Nephron (organoid): Measurements from ENCODE around the gene ITPKC.

Source experiments
- H3K27ac Mint-ChIP-seq, 3 experiments: 2 replicates each; pipeline ENCODE4 v1.8.0; 2020; ENCODE audit warnings: mixed read lengths in 3 of 3, mild to moderate bottlenecking in 2 of 3, moderate library complexity in 1 of 3
- H3K27me3 Mint-ChIP-seq: 2 replicates; pipeline ENCODE4 v1.8.0; 2021; ENCODE audit warnings: low read depth, mild to moderate bottlenecking, moderate library complexity, mixed read lengths
- H3K36me3 Mint-ChIP-seq: 2 replicates; pipeline ENCODE4 v1.8.0; 2020; ENCODE audit warnings: low read depth, mixed read lengths
- H3K4me1 Mint-ChIP-seq: 2 replicates; pipeline ENCODE4 v1.8.0; 2020; ENCODE audit warnings: mixed read lengths
- H3K4me3 Mint-ChIP-seq, 3 experiments: 2 replicates each; pipeline ENCODE4 v1.8.0; 2020; ENCODE audit warnings: mild to moderate bottlenecking in 3 of 3, mixed read lengths in 3 of 3, moderate library complexity in 2 of 3
- H3K9me3 Mint-ChIP-seq: 2 replicates; pipeline ENCODE4 v1.8.0; 2020; ENCODE audit warnings: mixed read lengths
- TF ChIP-seq, protein P1 (sequence below), 3 experiments: fragments of 200-600 bp; sonication (generic); IDR thresholded peaks; one replicate each; pipeline ENCODE4 v1.5.0; 2021; ENCODE audit warnings: antibody characterized with exemption in 3 of 3; ENCODE audit not compliant: unreplicated experiment in 3 of 3

Gene ITPKC

DNA sequence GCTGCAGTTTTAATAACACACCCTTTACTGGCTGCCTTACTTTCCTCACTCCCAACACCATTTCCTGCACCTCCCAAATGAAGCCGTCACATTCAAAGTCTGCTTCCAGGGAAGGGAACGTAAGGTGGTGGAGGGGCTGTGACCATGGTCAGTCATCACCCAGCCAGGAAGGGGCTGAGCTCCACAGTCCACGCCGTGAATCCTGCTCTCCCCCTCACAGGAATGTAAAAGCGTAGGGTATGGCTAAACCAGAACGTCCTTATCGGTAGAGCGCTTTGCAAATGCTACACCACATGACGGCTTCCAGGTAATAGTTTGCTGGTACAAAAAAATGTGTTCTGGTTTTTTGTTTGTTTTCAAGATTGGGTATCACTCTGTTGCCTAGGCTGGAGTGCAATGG, 33.5 kb upstream of the ITPKC start:
- Mint-ChIP-seq H3K27ac (no peak overlapping the region), H3K27me3 (no peaks in the 10 kb centered on the region), H3K4me3 (no peak overlapping the region), H3K9me3 (no peaks in the 10 kb centered on the region), H3K36me3 (peaks cover 41% of the 10 kb centered on the region), H3K4me1 (peaks cover 14% of the 10 kb centered on the region)
- TF ChIP-seq, protein P1, sequence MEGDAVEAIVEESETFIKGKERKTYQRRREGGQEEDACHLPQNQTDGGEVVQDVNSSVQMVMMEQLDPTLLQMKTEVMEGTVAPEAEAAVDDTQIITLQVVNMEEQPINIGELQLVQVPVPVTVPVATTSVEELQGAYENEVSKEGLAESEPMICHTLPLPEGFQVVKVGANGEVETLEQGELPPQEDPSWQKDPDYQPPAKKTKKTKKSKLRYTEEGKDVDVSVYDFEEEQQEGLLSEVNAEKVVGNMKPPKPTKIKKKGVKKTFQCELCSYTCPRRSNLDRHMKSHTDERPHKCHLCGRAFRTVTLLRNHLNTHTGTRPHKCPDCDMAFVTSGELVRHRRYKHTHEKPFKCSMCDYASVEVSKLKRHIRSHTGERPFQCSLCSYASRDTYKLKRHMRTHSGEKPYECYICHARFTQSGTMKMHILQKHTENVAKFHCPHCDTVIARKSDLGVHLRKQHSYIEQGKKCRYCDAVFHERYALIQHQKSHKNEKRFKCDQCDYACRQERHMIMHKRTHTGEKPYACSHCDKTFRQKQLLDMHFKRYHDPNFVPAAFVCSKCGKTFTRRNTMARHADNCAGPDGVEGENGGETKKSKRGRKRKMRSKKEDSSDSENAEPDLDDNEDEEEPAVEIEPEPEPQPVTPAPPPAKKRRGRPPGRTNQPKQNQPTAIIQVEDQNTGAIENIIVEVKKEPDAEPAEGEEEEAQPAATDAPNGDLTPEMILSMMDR (IDR thresholded peaks at IDR 0.05; ENCODE audit: unreplicated experiment in 3 of 3), result no peak

DNA sequence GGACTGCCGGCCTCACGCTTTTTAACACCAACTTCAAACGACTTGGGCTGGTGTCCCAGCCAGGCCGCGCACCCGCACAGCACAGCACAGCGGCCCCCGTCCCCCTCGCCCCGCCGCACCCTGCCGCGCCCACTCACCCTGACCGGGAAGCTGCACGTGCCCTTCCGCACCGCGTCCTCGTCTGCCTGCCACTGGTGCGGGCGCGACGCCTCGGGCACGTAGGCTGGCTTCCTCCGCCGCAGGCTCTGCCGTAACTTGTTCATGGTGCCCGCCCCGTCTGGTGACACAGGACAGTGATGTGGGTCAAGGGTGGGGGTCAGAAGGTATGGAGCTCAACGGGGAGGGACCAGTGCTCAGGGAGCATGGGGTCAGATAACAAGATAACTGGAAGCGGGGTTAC, 32.6 kb upstream of the ITPKC start:
- Mint-ChIP-seq H3K9me3 (no peaks in the 10 kb centered on the region), H3K4me1 (peaks cover 14% of the 10 kb centered on the region), H3K4me3 (no peak overlapping the region), H3K27ac (no peak overlapping the region), H3K36me3 (peaks cover 38% of the 10 kb centered on the region), H3K27me3 (no peaks in the 10 kb centered on the region)
- TF ChIP-seq, protein P1 (IDR thresholded peaks at IDR 0.05; ENCODE audit: unreplicated experiment in 3 of 3), result no peak

DNA sequence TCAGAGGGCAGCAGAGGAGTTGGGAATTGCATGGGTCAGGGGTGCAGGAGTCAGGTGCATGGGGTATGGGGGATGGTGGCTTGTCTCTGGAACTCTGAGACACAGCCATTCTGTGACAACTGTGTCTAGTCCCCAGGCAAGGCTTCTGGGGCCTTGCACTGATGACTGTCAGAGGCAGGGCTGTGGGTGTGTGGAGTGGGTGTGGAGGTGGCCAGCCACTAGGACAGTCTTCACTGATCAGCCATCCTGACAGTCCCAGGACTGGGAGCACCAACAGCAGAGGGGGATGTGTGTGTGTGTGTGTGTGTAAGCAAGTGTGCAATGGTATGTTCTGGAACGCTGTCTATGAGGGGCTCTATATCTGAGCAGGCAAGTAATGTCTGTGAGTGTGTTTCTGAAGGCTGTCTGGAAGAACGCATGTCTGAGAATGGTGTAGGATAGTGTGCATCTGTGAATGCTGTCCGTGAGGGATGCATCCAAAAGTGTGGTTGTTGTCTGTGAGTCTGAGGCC, 31.8 kb upstream of the ITPKC start:
- Mint-ChIP-seq H3K9me3 (no peaks in the 10 kb centered on the region), H3K36me3 (peaks cover 33% of the 10 kb centered on the region), H3K4me3 (peak overlapping the region in 1 of 3 experiments; percentile 71), H3K4me1 (peaks cover 14% of the 10 kb centered on the region), H3K27me3 (no peaks in the 10 kb centered on the region), H3K27ac (peak overlapping the region in 2 of 3 experiments; percentile 13 to 64)
- TF ChIP-seq, protein P1 (IDR thresholded peaks at IDR 0.05; ENCODE audit: unreplicated experiment in 3 of 3), result no peak

DNA sequence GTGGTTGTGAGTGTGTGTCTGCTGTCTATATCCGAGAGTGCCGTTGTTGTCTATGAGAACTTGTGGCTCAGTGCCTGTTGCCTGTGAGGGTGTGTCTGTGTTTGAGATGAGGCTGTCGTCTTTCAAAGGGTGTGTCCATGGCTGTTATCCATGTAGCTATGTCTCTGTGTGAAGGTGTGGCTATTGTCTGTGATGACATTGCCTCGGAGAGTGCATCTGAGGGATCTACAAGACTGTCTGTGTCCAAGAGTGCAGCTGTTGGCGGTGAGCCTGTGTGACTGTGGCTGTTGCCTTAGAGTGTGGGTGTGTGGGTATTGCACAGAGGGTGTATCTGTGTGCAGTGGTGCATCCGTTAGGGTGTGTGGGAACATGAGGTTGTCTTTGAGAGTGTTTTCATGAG, 31.3 kb upstream of the ITPKC start:
- no peaks in the 10 kb centered on the region for H3K27me3 Mint-ChIP-seq
- peaks cover 14% of the 10 kb centered on the region for H3K4me1 Mint-ChIP-seq
- peaks cover 30% of the 10 kb centered on the region for H3K36me3 Mint-ChIP-seq
- no peaks in the 10 kb centered on the region for H3K9me3 Mint-ChIP-seq
- TF ChIP-seq, protein P1 (IDR thresholded peaks at IDR 0.05; ENCODE audit: unreplicated experiment in 3 of 3), result no peak
- peak overlapping the region in 2 of 3 experiments; percentile 13 to 64 for H3K27ac Mint-ChIP-seq
- H3K4me3 Mint-ChIP-seq, result peak overlapping the region in 2 of 3 experiments; percentile 53 to 71

DNA sequence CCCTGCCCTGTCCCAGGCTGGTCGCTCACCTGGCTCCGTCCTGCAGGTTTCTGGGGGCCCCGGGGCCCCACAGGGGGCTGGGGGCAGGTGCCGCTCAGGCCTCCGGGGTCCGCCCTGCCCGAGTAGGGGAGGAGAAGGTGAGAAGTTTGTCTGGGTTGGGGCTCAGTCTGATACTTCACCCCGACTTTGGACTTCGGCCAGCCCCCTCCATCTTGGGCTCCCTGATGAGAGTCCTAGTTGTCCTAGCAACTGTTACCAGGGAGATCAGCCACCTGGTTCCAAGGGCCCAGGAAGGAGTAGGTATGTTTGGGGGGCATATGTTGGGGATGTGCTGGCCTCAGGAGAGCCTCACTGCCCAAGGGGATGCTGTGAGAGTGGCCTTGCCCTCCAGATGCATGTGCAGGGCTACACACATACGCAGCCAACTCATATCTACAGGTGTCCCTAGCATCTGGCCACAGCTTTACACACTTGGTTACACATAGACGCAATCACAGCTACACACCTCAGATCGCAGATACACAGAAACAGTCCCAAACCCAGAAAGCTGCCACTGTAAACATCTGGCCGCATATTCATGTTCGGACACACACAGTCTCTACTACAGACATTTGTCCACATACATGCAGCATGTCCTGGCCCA, 29.9 kb upstream of the ITPKC start:
- TF ChIP-seq, protein P1 (IDR thresholded peaks at IDR 0.05; ENCODE audit: unreplicated experiment in 3 of 3), result no peak
- no peaks in the 10 kb centered on the region for H3K27me3 Mint-ChIP-seq
- H3K4me3 Mint-ChIP-seq, result no peak overlapping the region
- H3K36me3 Mint-ChIP-seq, result peaks cover 22% of the 10 kb centered on the region
- peaks cover 24% of the 10 kb centered on the region for H3K4me1 Mint-ChIP-seq
- H3K9me3 Mint-ChIP-seq, result no peaks in the 10 kb centered on the region
- no peak overlapping the region for H3K27ac Mint-ChIP-seq

DNA sequence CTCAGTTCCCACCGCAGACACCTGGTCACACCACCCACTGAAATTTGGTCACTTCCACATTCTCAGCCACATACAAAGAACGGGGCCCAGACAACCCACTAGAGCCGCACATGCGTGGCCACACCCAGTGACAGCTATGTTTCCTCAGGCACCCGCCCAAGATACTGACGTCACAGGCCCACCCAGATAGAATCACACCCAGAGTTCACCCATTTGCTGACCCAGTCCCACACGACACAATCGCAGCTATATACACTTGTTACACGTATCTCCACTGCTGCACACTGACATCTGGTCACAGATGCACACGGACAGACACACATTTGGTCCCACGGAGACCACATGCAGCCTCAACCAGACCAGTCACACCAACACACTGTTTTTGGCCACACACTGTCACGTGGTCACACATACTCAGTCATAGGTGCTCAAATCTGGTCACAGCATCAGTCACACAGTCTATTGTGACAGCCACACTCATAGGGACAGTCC, 29.3 kb upstream of the ITPKC start:
- no peaks in the 10 kb centered on the region for H3K9me3 Mint-ChIP-seq
- H3K27ac Mint-ChIP-seq, result no peak overlapping the region
- H3K36me3 Mint-ChIP-seq, result peaks cover 23% of the 10 kb centered on the region
- TF ChIP-seq, protein P1 (IDR thresholded peaks at IDR 0.05; ENCODE audit: unreplicated experiment in 3 of 3), result no peak
- H3K4me3 Mint-ChIP-seq, result no peak overlapping the region
- no peaks in the 10 kb centered on the region for H3K27me3 Mint-ChIP-seq
- H3K4me1 Mint-ChIP-seq, result peaks cover 29% of the 10 kb centered on the region
